GM12864 (cell line): Measurements from ENCODE around the gene ARHGEF26.

Experiments
- DNase-seq: peaks from one replicate; pipeline ENCODE4 v3.0.0-alpha.2; 2011; ENCODE audit warnings: low read depth
- H3K4me3 ChIP-seq: 2 replicates; pipeline ENCODE4 v1.5.1; 2011; ENCODE audit warnings: mild to moderate bottlenecking, low read depth, low read length, control low read depth
- CTCF ChIP-seq: IDR thresholded peaks from 2 replicates; pipeline ENCODE4 v1.5.1; 2011; ENCODE audit warnings: low read depth, mild to moderate bottlenecking, moderate library complexity, low read length, control low read depth, inconsistent platforms; ENCODE audit errors: missing control alignments

ARHGEF26 gene

DNA sequence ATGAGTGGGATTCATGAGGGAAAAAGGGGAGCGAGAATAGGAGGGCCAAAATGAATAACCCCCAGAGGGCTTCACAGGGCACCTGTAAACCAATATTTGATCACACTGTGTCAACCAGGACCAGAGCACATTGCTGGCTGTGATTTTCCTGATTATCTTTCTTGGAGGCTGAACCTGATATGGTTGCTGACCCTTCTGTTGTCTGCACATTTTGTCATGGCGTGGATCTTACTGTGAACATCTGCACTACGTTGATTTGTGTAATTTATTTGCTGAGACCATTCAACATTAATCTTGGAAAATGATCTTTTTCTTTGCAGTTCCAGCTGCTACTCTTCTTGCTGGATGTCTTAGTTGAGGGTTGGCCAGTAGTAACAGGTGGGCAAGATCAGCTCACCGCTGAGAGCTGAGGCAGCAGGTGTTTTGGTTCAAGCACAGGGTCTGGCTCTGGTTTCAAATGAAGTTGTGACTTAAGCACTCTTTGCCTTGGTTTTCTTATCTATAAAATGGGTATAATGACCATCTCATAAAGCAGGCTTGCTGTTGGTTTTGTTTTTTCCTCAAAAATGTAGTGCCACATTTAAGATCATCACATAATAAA lies 61.2 kb downstream of the ARHGEF26 start:
- no peak for DNase-seq
- TF ChIP-seq CTCF, result no peak
- H3K4me3 ChIP-seq, result no peak overlapping the region

GRCh38 chr3:154182975-154183374 lies 61.8 kb downstream of the ARHGEF26 start:
- no peak for TF ChIP-seq CTCF
- no peak overlapping the region for H3K4me3 ChIP-seq
- DNase-seq, result no peak

GRCh38 chr3:154184582-154184981 lies 63.4 kb downstream of the ARHGEF26 start:
- no peak for TF ChIP-seq CTCF
- H3K4me3 ChIP-seq, result no peak overlapping the region
- DNase-seq, result no peak

DNA sequence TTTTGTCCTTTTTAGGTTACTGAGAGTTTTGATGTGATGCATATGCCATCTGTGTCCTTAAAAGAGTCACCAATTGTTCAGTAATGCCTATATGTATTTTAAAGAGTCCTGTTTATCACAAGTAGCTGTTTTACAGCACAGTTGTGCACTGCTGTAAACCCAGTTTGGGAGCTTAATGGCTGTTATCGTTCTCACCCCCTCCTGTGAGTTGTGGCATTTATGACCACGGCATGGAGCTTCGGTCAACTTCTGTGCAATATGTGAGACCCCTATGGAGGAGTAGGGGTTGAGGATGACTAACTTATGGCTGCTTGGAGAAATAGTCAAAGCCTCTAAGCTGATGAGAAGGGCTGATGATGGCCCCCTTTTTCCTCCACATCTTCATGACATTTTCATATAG lies 67.2 kb downstream of the ARHGEF26 start:
- H3K4me3 ChIP-seq, result no peak overlapping the region
- DNase-seq, result no peak
- TF ChIP-seq CTCF, result no peak

DNA sequence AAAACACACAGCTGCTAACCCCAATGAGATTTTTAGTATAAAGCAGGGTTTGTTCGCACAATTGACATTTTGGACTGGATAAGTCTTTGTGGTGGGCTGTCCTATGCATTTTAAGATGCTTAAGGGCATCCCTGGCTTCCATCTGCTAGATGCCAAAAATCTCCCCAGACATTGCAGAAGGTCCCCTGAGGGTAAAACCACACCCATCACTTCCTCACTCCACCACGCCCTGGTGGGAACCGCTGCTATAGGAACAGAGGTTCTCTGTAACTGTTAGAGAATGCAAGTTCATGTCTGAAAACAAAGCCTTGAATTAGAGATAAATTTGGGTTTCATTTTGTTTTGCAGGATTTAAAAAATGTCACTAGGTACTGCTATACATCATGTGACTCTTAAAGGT lies 67.7 kb downstream of the ARHGEF26 start:
- TF ChIP-seq CTCF, result no peak
- no peak for DNase-seq
- H3K4me3 ChIP-seq, result no peak overlapping the region

DNA sequence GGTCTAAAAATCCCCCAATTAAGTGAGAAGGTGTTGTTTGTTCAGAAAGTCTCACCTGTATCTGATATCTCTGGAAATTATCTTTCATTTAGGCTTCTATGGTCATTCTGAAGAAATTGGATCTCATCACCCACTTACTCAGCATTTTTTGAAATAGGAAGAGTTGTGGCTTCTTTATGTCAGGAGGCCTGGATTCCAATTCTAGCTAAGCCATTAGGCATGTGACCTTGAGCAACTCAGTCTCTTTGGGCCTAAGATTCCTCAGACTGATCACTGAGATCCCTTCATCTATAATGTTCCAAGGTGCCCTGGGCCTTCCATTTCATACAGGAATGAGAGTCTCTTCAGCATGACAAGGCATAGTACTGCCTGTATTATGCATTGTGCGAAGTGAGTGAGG lies 70.3 kb downstream of the ARHGEF26 start:
- TF ChIP-seq CTCF, result no peak
- no peak for DNase-seq

DNA sequence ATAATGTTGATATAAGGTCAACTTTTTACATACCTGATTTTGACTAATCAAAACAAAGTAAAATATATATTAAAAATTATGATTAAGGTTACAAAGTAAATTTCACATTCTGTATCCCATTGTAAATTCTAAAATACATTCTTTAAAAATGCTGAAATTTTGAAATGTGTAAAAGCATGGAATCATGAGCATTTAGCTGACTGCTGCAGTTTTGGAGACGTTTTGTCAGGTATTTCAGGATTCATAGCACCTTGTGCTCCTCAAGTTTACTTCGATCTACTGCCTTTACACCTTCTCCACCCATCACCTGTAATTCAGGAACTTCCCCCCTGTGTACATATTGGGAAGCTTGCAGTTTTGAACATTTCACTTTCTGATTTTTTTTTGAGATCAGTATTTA lies 71.0 kb downstream of the ARHGEF26 start:
- TF ChIP-seq CTCF, result no peak

More for the DNA sequence above, 70.3 kb downstream of the ARHGEF26 start:
- H3K4me3 ChIP-seq, result no peak overlapping the region

More for the DNA sequence above, 71.0 kb downstream of the ARHGEF26 start:
- no peak overlapping the region for H3K4me3 ChIP-seq
- no peak for DNase-seq
